ENCODE measurements around the gene DAAM1.

DAAM1 gene

DNA sequence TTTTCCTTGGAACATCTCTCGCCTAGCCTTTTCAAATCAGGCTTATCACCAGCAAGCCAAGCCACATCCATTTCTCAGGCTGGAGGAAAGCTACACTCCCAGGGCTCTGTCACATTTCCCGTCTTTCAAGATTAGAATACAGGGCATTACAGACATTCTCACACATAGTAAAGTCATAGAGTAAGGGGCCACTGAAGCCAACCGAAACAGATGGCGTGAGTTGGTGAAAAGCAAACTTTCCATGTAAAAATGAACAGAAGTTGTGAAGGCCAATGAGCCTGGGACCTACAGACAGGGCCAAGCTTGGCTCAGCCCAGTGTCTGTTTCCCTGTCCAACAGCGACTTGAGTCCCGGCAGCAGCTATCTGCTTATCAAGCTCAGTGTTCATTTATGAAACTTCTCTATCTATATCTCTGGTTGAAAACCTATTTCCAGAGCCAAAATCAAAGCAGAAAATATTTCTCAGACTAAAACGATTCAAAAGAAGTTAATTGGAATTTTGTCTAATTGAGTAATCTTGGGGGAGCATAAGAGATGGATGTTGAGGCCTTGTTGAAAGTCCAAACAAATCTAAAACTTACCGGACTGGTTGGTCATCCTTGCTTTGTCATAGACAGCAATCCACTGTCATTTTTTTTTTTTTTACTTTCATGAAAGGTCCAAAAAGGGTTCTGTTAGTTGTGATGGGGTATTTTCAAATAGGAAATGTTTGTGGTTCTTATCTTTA lies 105.6 kb downstream of the DAAM1 start:
- H3K4me1 Mint-ChIP-seq (ENCODE audit: low read depth): peaks cover 6% of the 10 kb centered on the region

GRCh38 chr14:59294662-59294992 lies 106.2 kb downstream of the DAAM1 start:
- H3K36me3 Mint-ChIP-seq: peaks cover 26% of the 10 kb centered on the region
- H3K27me3 Mint-ChIP-seq: no peaks in the 10 kb centered on the region
- peaks cover 6% of the 10 kb centered on the region for H3K4me1 Mint-ChIP-seq (ENCODE audit: low read depth)
- H3K9me3 Mint-ChIP-seq (ENCODE audit: low read depth): no peaks in the 10 kb centered on the region
- no peak overlapping the region for H3K4me3 Mint-ChIP-seq
- no peak overlapping the region for H3K27ac Mint-ChIP-seq

More for the DNA sequence above, 105.6 kb downstream of the DAAM1 start:
- no peak overlapping the region for H3K4me3 Mint-ChIP-seq
- no peaks in the 10 kb centered on the region for H3K27me3 Mint-ChIP-seq
- H3K27ac Mint-ChIP-seq: no peak overlapping the region
- H3K9me3 Mint-ChIP-seq (ENCODE audit: low read depth): no peaks in the 10 kb centered on the region
- peaks cover 26% of the 10 kb centered on the region for H3K36me3 Mint-ChIP-seq

DNA sequence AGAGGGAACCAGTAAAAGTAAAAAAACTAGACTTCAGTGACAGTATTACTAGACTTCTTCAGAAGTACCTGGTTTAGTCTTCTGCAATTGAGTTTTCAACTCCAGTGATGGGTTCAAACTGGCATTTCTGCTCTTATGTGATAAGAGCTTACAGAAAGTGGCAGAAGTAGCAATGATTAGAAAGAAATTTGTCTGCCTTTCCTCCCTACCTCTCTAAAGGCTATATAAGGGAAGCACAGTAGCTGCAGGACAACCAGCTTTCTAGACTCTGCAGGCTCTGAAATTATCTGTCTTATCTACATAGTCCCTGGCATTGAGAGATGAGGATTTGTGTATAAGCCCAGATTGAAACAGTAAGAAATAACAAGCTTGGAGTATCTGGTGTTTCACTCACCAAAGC lies 107.5 kb downstream of the DAAM1 start:
- H3K27ac Mint-ChIP-seq: no peak overlapping the region
- peaks cover 21% of the 10 kb centered on the region for H3K36me3 Mint-ChIP-seq
- no peaks in the 10 kb centered on the region for H3K27me3 Mint-ChIP-seq
- no peak overlapping the region for H3K4me3 Mint-ChIP-seq
- H3K9me3 Mint-ChIP-seq (ENCODE audit: low read depth): no peaks in the 10 kb centered on the region
- peaks cover 10% of the 10 kb centered on the region for H3K4me1 Mint-ChIP-seq (ENCODE audit: low read depth)

DNA sequence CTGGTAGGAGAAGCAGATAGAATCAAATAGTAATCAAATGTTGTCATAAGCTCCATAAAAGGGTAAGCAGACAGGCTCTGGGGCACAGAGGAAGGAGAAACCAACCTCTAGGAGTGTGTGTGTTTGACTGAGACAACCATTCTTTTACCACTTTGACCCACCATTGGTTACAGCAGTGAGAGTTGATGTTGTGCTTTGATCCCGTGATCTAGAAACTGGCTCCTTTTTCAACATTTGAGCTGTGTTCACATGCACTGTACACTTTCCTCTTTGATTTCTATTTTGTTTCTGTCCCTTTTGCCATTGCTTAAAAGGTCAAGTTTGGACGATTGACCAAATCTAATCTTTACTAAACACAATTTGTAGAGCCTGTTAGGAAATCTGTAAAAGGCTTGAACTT lies 108.0 kb downstream of the DAAM1 start:
- Mint-ChIP-seq H3K4me1 (ENCODE audit: low read depth) (peaks cover 14% of the 10 kb centered on the region), H3K27me3 (no peaks in the 10 kb centered on the region), H3K27ac (no peak overlapping the region)

GRCh38 chr14:59297071-59297776 lies 108.8 kb downstream of the DAAM1 start:
- Mint-ChIP-seq H3K36me3 (peaks cover 10% of the 10 kb centered on the region), H3K27ac (no peak overlapping the region), H3K9me3 (ENCODE audit: low read depth) (no peaks in the 10 kb centered on the region), H3K4me3 (no peak overlapping the region), H3K4me1 (ENCODE audit: low read depth) (peaks cover 18% of the 10 kb centered on the region), H3K27me3 (no peaks in the 10 kb centered on the region)

More for the DNA sequence above, 108.0 kb downstream of the DAAM1 start:
- Mint-ChIP-seq H3K9me3 (ENCODE audit: low read depth) (no peaks in the 10 kb centered on the region), H3K4me3 (no peak overlapping the region), H3K36me3 (peaks cover 15% of the 10 kb centered on the region)

- no peak overlapping the region for H3K4me3 Mint-ChIP-seq
- H3K27ac Mint-ChIP-seq: no peak overlapping the region
Measured at GRCh38 chr14:59299731-59300130, 111.3 kb downstream of the DAAM1 start.

DNA sequence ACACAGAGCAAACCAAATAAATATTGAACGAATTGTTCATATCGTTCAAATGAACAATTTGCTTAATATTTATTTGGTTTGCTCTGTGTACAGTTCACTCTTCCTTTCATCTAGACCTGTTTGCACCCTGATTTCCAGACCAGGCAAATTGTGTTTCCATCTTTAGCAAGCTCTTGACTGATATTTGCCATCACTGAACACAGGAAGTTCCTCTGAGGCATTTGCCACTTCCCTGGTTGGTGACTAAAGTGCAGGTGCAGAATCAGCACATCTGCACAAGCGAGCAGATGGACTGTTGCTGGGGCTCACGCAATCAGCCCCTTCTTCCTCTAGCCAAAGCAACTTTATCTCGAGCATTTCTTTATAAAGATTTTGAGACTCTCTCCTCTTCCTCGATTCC lies 112.9 kb downstream of the DAAM1 start:
- Mint-ChIP-seq H3K4me3 (no peak overlapping the region), H3K36me3 (no peaks in the 10 kb centered on the region), H3K9me3 (ENCODE audit: low read depth) (no peaks in the 10 kb centered on the region), H3K4me1 (ENCODE audit: low read depth) (peaks cover 16% of the 10 kb centered on the region), H3K27ac (no peak overlapping the region), H3K27me3 (no peaks in the 10 kb centered on the region)

More at GRCh38 chr14:59299731-59300130, 111.3 kb downstream of the DAAM1 start:
- Mint-ChIP-seq H3K4me1 (ENCODE audit: low read depth) (peaks cover 18% of the 10 kb centered on the region), H3K36me3 (no peaks in the 10 kb centered on the region), H3K9me3 (ENCODE audit: low read depth) (no peaks in the 10 kb centered on the region), H3K27me3 (no peaks in the 10 kb centered on the region)

- Mint-ChIP-seq H3K36me3 (no peaks in the 10 kb centered on the region), H3K27me3 (no peaks in the 10 kb centered on the region), H3K4me3 (no peak overlapping the region), H3K27ac (no peak overlapping the region), H3K4me1 (ENCODE audit: low read depth) (peaks cover 14% of the 10 kb centered on the region), H3K9me3 (ENCODE audit: low read depth) (no peaks in the 10 kb centered on the region)
Measured at GRCh38 chr14:59302313-59302712, 113.8 kb downstream of the DAAM1 start.

DNA sequence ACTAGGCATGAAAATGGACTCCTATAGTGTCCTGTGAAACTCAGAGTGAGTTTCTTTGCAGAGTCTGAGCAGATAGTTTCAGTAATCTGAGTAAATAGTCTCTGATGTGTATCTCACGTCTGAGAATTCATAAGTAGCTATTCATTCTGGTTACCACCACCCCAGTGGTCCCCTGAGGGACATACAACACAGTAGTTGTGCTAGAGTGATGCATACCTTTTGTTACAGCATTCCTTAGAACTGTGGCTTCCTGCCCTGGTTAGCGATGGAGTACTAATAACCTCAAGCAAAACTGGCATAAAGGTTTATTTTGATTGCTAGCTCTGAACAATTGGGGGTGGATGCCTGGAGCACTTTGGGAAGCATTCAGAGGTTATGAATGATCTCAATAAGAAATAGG lies 114.7 kb downstream of the DAAM1 start:
- H3K36me3 Mint-ChIP-seq: no peaks in the 10 kb centered on the region
- H3K27ac Mint-ChIP-seq: no peak overlapping the region
- H3K4me1 Mint-ChIP-seq (ENCODE audit: low read depth): peaks cover 12% of the 10 kb centered on the region
- H3K9me3 Mint-ChIP-seq (ENCODE audit: low read depth): no peaks in the 10 kb centered on the region
- no peak overlapping the region for H3K4me3 Mint-ChIP-seq
- H3K27me3 Mint-ChIP-seq: no peaks in the 10 kb centered on the region

- Mint-ChIP-seq H3K27me3 (no peaks in the 10 kb centered on the region), H3K36me3 (no peaks in the 10 kb centered on the region), H3K27ac (no peak overlapping the region), H3K9me3 (ENCODE audit: low read depth) (no peaks in the 10 kb centered on the region), H3K4me1 (ENCODE audit: low read depth) (peaks cover 12% of the 10 kb centered on the region), H3K4me3 (no peak overlapping the region)
Measured at GRCh38 chr14:59305231-59305630, 116.8 kb downstream of the DAAM1 start.

DNA sequence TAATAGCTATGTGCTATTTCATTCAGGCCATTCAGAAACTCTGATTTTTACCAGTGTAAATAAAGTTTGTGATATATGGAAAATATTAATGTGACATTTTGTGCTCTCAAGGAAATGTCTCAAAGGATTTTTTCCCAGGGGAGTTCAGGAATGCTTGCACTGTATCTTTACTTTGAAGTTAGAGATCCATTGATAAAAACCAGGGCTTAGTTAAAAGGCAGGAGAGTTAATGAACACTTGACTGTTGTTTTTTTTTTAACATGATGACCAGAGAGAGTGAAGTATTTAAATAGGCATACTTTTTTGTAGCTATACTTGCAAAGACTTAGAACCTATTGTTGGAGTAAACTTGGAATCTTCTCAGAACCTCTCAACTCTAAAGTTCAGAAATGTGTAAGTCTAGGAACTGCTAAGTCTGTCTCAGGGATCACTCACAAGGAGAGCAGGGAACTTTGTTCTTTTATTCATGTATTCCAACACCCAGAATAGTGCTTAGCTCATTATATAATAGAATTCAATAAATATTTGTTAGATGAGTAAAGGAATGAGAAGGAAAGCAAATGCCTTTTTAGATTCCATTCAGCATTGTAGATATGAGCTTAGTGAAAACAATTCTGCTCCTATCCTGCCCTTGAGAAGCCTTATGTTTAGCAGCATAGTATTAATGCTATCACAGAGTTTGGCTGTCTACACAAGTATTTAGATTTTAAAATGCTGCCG lies 117.5 kb downstream of the DAAM1 start:
- no peak overlapping the region for H3K4me3 Mint-ChIP-seq
- H3K27ac Mint-ChIP-seq: no peak overlapping the region
- no peaks in the 10 kb centered on the region for H3K27me3 Mint-ChIP-seq
- no peaks in the 10 kb centered on the region for H3K36me3 Mint-ChIP-seq
- H3K4me1 Mint-ChIP-seq (ENCODE audit: low read depth): peaks cover 9% of the 10 kb centered on the region
- H3K9me3 Mint-ChIP-seq (ENCODE audit: low read depth): no peaks in the 10 kb centered on the region

GRCh38 chr14:59306775-59307174 lies 118.3 kb downstream of the DAAM1 start:
- Mint-ChIP-seq H3K4me3 (no peak overlapping the region), H3K9me3 (ENCODE audit: low read depth) (no peaks in the 10 kb centered on the region), H3K27me3 (no peaks in the 10 kb centered on the region), H3K27ac (no peak overlapping the region), H3K36me3 (no peaks in the 10 kb centered on the region), H3K4me1 (ENCODE audit: low read depth) (peaks cover 2% of the 10 kb centered on the region)

DNA sequence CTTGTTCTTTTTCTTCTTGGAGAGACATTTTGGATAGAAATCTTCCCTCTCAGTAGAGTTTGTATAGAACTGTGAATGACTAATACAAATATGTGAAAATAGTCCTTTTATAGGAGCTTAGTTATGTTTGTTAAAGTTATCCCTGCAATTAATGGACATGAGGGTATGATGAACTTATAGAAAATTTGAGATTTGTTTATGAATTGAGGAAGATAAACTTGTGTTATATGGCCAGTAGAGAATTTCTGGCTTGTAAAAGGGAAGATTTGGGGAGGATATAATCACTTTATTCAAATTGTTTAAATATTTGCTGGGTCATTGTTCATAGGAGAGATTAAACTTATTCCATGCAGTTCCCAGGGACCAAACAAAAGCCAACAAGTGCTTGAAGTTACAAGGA lies 119.6 kb downstream of the DAAM1 start:
- Mint-ChIP-seq H3K27me3 (no peaks in the 10 kb centered on the region), H3K4me1 (ENCODE audit: low read depth) (no peaks in the 10 kb centered on the region), H3K36me3 (peaks cover 3% of the 10 kb centered on the region), H3K27ac (no peak overlapping the region), H3K4me3 (no peak overlapping the region), H3K9me3 (ENCODE audit: low read depth) (no peaks in the 10 kb centered on the region)

GRCh38 chr14:59308673-59309072 lies 120.2 kb downstream of the DAAM1 start:
- H3K27ac Mint-ChIP-seq: no peak overlapping the region
- H3K4me3 Mint-ChIP-seq: no peak overlapping the region
- no peaks in the 10 kb centered on the region for H3K4me1 Mint-ChIP-seq (ENCODE audit: low read depth)

DNA sequence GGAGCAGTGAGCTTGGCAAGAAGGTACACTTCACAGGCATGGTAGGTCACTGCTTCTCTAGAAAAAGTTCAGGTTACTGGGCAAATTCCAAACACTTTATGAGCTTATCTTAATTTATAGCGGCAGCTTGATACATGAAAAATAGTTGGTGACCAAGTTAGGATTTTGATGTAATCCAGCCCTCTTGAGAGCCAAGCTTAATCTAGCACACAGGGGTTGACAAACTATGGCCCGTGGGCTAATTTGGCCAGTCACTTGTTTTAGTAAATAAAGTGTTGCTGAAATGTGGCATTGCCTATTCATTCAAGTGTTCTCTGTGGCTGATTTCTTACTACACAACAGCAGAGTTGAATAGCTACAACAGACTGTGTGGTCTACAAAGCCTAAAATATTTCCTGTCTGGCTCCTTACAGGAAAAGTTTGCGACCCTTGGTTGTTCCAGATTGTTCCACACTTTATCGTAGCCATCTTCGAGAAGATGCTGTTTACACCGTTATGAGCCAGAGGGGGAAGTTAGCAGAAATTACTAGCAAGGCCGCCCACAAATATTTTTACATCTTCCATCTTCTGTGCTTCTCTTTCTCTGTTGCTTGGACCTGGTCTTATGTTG lies 120.9 kb downstream of the DAAM1 start:
- H3K27ac Mint-ChIP-seq: no peak overlapping the region
- peaks cover 3% of the 10 kb centered on the region for H3K36me3 Mint-ChIP-seq
- H3K4me1 Mint-ChIP-seq (ENCODE audit: low read depth): no peaks in the 10 kb centered on the region
- H3K9me3 Mint-ChIP-seq (ENCODE audit: low read depth): no peaks in the 10 kb centered on the region
- no peak overlapping the region for H3K4me3 Mint-ChIP-seq
- H3K27me3 Mint-ChIP-seq: no peaks in the 10 kb centered on the region

More at GRCh38 chr14:59308673-59309072, 120.2 kb downstream of the DAAM1 start:
- peaks cover 3% of the 10 kb centered on the region for H3K36me3 Mint-ChIP-seq
- H3K9me3 Mint-ChIP-seq (ENCODE audit: low read depth): no peaks in the 10 kb centered on the region
- no peaks in the 10 kb centered on the region for H3K27me3 Mint-ChIP-seq
